Liver (tissue), 3 donors: ENCODE measurements around the gene SMG6.

ENCODE experiments used
- ATF3 ChIP-seq: IDR thresholded peaks from 2 replicates; pipeline ENCODE4 v1.6.1; 2016; ENCODE audit warnings: antibody characterized with exemption
- CTCF ChIP-seq: fragments of 150-350 bp; IDR thresholded peaks from 2 replicates; pipeline ENCODE4 v1.5.1; 2017; ENCODE audit warnings: improper control_type of control experiment, low read depth, low read length; ENCODE audit not compliant: missing input control
- GABPA ChIP-seq, 2 donors: IDR thresholded peaks in 1 of 2; conservative IDR thresholded peaks in 1 of 2; 2 replicates each; pipeline ENCODE4 v1.6.1; 2016; ENCODE audit warnings: antibody characterized with exemption in 2 of 2, mild to moderate bottlenecking in 1 of 2, moderate library complexity in 1 of 2
- HNF4G ChIP-seq: IDR thresholded peaks from 2 replicates; pipeline ENCODE4 v1.6.1; 2016; ENCODE audit warnings: antibody characterized with exemption
- JUND ChIP-seq, 2 donors: IDR thresholded peaks; 2 replicates each; pipeline ENCODE4 v1.6.1; 2016; ENCODE audit warnings: antibody characterized with exemption in 2 of 2
- MAX ChIP-seq: IDR thresholded peaks from 2 replicates; pipeline ENCODE4 v1.6.1; 2016; ENCODE audit warnings: antibody characterized with exemption
- RAD21 ChIP-seq, 2 donors: IDR thresholded peaks; 2 replicates each; pipeline ENCODE4 v1.6.1; 2016; ENCODE audit warnings: antibody characterized with exemption in 2 of 2, mild to moderate bottlenecking in 2 of 2
- REST ChIP-seq: IDR thresholded peaks from 2 replicates; pipeline ENCODE4 v1.6.1; 2016; ENCODE audit warnings: antibody characterized with exemption, mild to moderate bottlenecking
- SP1 ChIP-seq: IDR thresholded peaks from 2 replicates; pipeline ENCODE4 v1.6.1; 2018; ENCODE audit warnings: antibody characterized with exemption, mild to moderate bottlenecking
- YY1 ChIP-seq: IDR thresholded peaks from 2 replicates; pipeline ENCODE4 v1.6.1; 2016; ENCODE audit warnings: antibody characterized with exemption, mild to moderate bottlenecking
- ZBTB33 ChIP-seq: IDR thresholded peaks from 2 replicates; pipeline ENCODE4 v1.6.1; 2016; ENCODE audit warnings: antibody characterized with exemption
- donor health status: healthy.
- donor health status: healthy.

- TF ChIP-seq CTCF (no peak), YY1 (no peak), GABPA (IDR thresholded peaks at IDR 0.05 in 1 of 2, conservative IDR thresholded peaks at IDR 0.05 in 1 of 2) (no peak), REST (no peak), ATF3 (no peak), JUND (IDR thresholded peaks at IDR 0.05) (no peak), HNF4G (no peak), ZBTB33 (no peak), SP1 (no peak), MAX (no peak), RAD21 (IDR thresholded peaks at IDR 0.05) (no peak)
Measured at GRCh38 chr17:2018716-2019510, 284.7 kb downstream of the SMG6 start.
